Muscle of arm (tissue), 14 donors: ENCODE results near the gene PHF23. TPM values are rescaled to one million over a fixed set of nuclear protein-coding genes. Genes with fewer than 3 reads are reported as not detected.

Experiments
- DNase-seq: peaks from one replicate; pipeline ENCODE4 v3.0.0-alpha.2; 2013
- long read RNA-seq, 11 donors: transcript quantifications; one replicate each; lab custom pipeline, GENCODE V29; 2026
- polyA plus RNA-seq, 12 donors: library from polyadenylated mRNA; unstranded; fragments of 120-200 nt; gene quantifications; one replicate each; pipeline ENCODE4 v1.2.1, GENCODE V29; 2013; ENCODE audit not compliant: insufficient read length in 12 of 12

The PHF23 gene
- 10 to 100 TPM in 11 of 12 donors, not detected in 1; 22.6 to 56.9 (median 33.3) TPM for polyA plus RNA-seq
- long read RNA-seq, donor 1, transcript PHF23-201 (5 exons, 2,037 nt) = major isoform, 9 of 27 reads
- long read RNA-seq, donor 1, partial matches to known transcripts = 16 of 27 reads
- long read RNA-seq, donor 1, other reads (novel, unspliced or antisense) = 0 of 27 reads
- long read RNA-seq, donor 2, transcript PHF23-201 (5 exons, 2,037 nt) = major isoform, 5 of 20 reads
- long read RNA-seq, donor 2, partial matches to known transcripts = 12 of 20 reads
- long read RNA-seq, donor 2, other reads (novel, unspliced or antisense) = 0 of 20 reads
- long read RNA-seq, donor 3, partial matches to known transcripts = 5 of 7 reads
- long read RNA-seq, donor 3, other reads (novel, unspliced or antisense) = 0 of 7 reads
- long read RNA-seq, donor 4, partial matches to known transcripts = 0 of 2 reads
- long read RNA-seq, donor 4, other reads (novel, unspliced or antisense) = 0 of 2 reads
- long read RNA-seq, donor 5, transcript PHF23-201 (5 exons, 2,037 nt) = major isoform, 6 of 26 reads
- long read RNA-seq, donor 5, partial matches to known transcripts = 17 of 26 reads
- long read RNA-seq, donor 5, other reads (novel, unspliced or antisense) = 0 of 26 reads
- long read RNA-seq, donor 6, partial matches to known transcripts = 0 of 5 reads
- long read RNA-seq, donor 6, other reads (novel, unspliced or antisense) = 0 of 5 reads
- long read RNA-seq, donor 7, partial matches to known transcripts = 7 of 11 reads
- long read RNA-seq, donor 7, other reads (novel, unspliced or antisense) = 0 of 11 reads
- long read RNA-seq, donor 8, transcript PHF23-201 (5 exons, 2,037 nt) = major isoform, 13 of 34 reads
- long read RNA-seq, donor 8, partial matches to known transcripts = 18 of 34 reads
- long read RNA-seq, donor 8, other reads (novel, unspliced or antisense) = 0 of 34 reads
- long read RNA-seq, donor 9, partial matches to known transcripts = 0 of 4 reads
- long read RNA-seq, donor 9, other reads (novel, unspliced or antisense) = 0 of 4 reads
- long read RNA-seq, donor 10, transcript PHF23-201 (5 exons, 2,037 nt) = major isoform, 7 of 19 reads
- long read RNA-seq, donor 10, partial matches to known transcripts = 12 of 19 reads
- long read RNA-seq, donor 10, other reads (novel, unspliced or antisense) = 0 of 19 reads
- long read RNA-seq, donor 11, transcript PHF23-201 (5 exons, 2,037 nt) = major isoform, 5 of 24 reads
- long read RNA-seq, donor 11, partial matches to known transcripts = 17 of 24 reads
- long read RNA-seq, donor 11, other reads (novel, unspliced or antisense) = 0 of 24 reads

GRCh38 chr17:7239091-7240027, at the start of gene PHF23:
Gene PHF23, minus strand, starts transcription at chr17:7239457. Its CDS starts 178 bp downstream, at chr17:7239279.
- peak; percentile 100 for DNase-seq

GRCh38 chr17:7285679-7286078, 46.4 kb upstream of the PHF23 start:
- no peak for DNase-seq

GRCh38 chr17:7284911-7285310, 45.7 kb upstream of the PHF23 start:
- no peak for DNase-seq

- DNase-seq = no peak
Observed at GRCh38 chr17:7283471-7284216, 44.4 kb upstream of the PHF23 start.

- no peak for DNase-seq
Observed at GRCh38 chr17:7282752-7283321, 43.6 kb upstream of the PHF23 start.

GRCh38 chr17:7281953-7282751, 42.9 kb upstream of the PHF23 start:
- no peak for DNase-seq

GRCh38 chr17:7281074-7281952, 42.1 kb upstream of the PHF23 start, which contains the start of gene SLC2A4:
Gene SLC2A4, plus strand, starts transcription at chr17:7281718. Its CDS starts 217 bp downstream, at chr17:7281935.
- DNase-seq = peak; percentile 84

GRCh38 chr17:7280519-7281073, 41.3 kb upstream of the PHF23 start:
- peak; percentile 88 for DNase-seq

GRCh38 chr17:7279448-7279847, 40.2 kb upstream of the PHF23 start:
- no peak for DNase-seq

GRCh38 chr17:7266784-7267183, 27.5 kb upstream of the PHF23 start:
- DNase-seq = no peak

GRCh38 chr17:7263801-7264078, 24.5 kb upstream of the PHF23 start:
- no peak for DNase-seq

GRCh38 chr17:7262935-7263800, 23.9 kb upstream of the PHF23 start:
- DNase-seq = no peak

- DNase-seq = no peak
Observed at GRCh38 chr17:7262192-7262934, 23.1 kb upstream of the PHF23 start, which contains the start of gene CLDN7. Gene CLDN7, minus strand, starts transcription at chr17:7262478. Its CDS starts 435 bp downstream, at chr17:7262043.

- no peak for DNase-seq
Observed at GRCh38 chr17:7261379-7262191, 22.3 kb upstream of the PHF23 start.
